GM12891 (cell line): ENCODE data around the gene ZNF445.

ENCODE experiments used
- DNase-seq: peaks from one replicate; pipeline ENCODE4 v3.0.0; 2011; ENCODE audit warnings: low spot score; ENCODE audit not compliant: insufficient read length
- FAIRE-seq: peaks from 2 replicates; lab custom pipeline; 2011; peaks lifted over from hg19 to GRCh38; lab: Jason Lieb, UNC
- PAX5 ChIP-seq: IDR thresholded peaks from 2 replicates; pipeline ENCODE4 v1.6.1; 2011; ENCODE audit warnings: low read length, moderate library complexity, mild to moderate bottlenecking; ENCODE audit not compliant: insufficient read depth, severe bottlenecking
- POLR2A ChIP-seq: IDR thresholded peaks from 2 replicates; pipeline ENCODE4 v1.6.1; 2011; ENCODE audit warnings: low read depth, low read length, control low read depth
- POLR2AphosphoS5 ChIP-seq: IDR thresholded peaks from 2 replicates; pipeline ENCODE4 v1.6.1; 2011; ENCODE audit warnings: low read depth, low read length, control low read depth
- POU2F2 ChIP-seq: IDR thresholded peaks from 2 replicates; pipeline ENCODE4 v1.6.1; 2011; ENCODE audit warnings: low read depth, mild to moderate bottlenecking, control low read depth, low read length, moderate library complexity
- SPI1 ChIP-seq: IDR thresholded peaks from 2 replicates; pipeline ENCODE4 v1.6.1; 2011; ENCODE audit warnings: low read depth, low read length, control low read depth
- TAF1 ChIP-seq: IDR thresholded peaks from 2 replicates; pipeline ENCODE4 v1.6.1; 2011; ENCODE audit warnings: low read depth, low read length, control low read depth

Gene ZNF445

DNA sequence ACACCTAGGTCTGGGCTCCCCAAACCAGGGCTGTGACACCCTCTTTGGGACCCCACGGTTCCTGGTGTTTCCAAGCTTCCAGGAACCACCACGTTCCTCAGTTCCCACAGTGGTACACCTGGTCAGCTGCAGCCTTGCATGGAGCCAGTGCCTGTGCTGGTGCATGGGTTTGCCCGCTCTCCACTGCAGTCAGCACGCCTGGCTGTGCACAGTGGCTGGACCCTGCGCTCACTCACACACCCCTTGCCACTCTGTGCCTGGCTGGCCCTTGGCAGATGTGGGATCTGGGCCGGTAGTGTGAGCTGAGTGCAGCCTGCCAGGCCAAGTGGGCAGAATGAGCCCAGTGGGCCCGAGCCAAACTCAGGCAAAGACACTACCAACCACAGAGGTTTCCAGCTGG is 90.1 kb downstream of the ZNF445 start:
- no peak for DNase-seq
- FAIRE-seq, result no peak
- TF ChIP-seq POLR2AphosphoS5, result no peak
- TF ChIP-seq POU2F2, result no peak
- no peak for TF ChIP-seq PAX5
- no peak for TF ChIP-seq TAF1
- TF ChIP-seq POLR2A, result no peak
- no peak for TF ChIP-seq SPI1
